ENCODE data around the gene ACP2.

Gene ACP2

GRCh38 chr11:47271961-47272661 is 23.5 kb upstream of the ACP2 start:
- Mint-ChIP-seq H3K27ac (no peak overlapping the region), H3K27me3 (no peaks in the 10 kb centered on the region), H3K4me1 (peaks cover 50% of the 10 kb centered on the region), H3K9me3 (no peaks in the 10 kb centered on the region), H3K4me3 (peak overlapping the region; percentile 80 to 84)
- no peak for ATAC-seq
- DNase-seq = no peak

GRCh38 chr11:47271328-47271727 is 22.7 kb upstream of the ACP2 start:
- Mint-ChIP-seq H3K9me3 (no peaks in the 10 kb centered on the region), H3K4me3 (peak overlapping the region; percentile 80 to 84), H3K27ac (peak overlapping the region in 1 of 2 donors; percentile 82), H3K27me3 (no peaks in the 10 kb centered on the region), H3K4me1 (peaks cover 54% of the 10 kb centered on the region)
- DNase-seq (no peak), ATAC-seq (no peak)

GRCh38 chr11:47270331-47271271 is 22.0 kb upstream of the ACP2 start:
- Mint-ChIP-seq H3K4me1 (peaks cover 61% of the 10 kb centered on the region), H3K4me3 (peak overlapping the region; percentile 84 to 88), H3K27me3 (no peaks in the 10 kb centered on the region), H3K27ac (peak overlapping the region; percentile 82 to 99), H3K9me3 (no peaks in the 10 kb centered on the region)
- ATAC-seq (no peak), DNase-seq (peak; percentile 27 to 48)

GRCh38 chr11:47269829-47270305 is 21.3 kb upstream of the ACP2 start, which contains the start of gene MADD:
Gene MADD, plus strand, starts transcription at chr11:47270133.
- Mint-ChIP-seq H3K27ac (peak within 1 kb of the TSS; percentile 96 to 99), H3K27me3 (no peaks in the 10 kb centered on the region), H3K4me3 (peak within 1 kb of the TSS; percentile 84 to 88), H3K9me3 (no peaks in the 10 kb centered on the region), H3K4me1 (peaks cover 68% of the 10 kb centered on the region)
- DNase-seq (peak; percentile 90 to 95), ATAC-seq (peak; percentile 86)

- Mint-ChIP-seq H3K27ac (peak overlapping the region; percentile 96 to 99), H3K27me3 (no peaks in the 10 kb centered on the region), H3K4me3 (peak overlapping the region; percentile 80 to 88), H3K4me1 (peaks cover 66% of the 10 kb centered on the region), H3K9me3 (no peaks in the 10 kb centered on the region)
- peak; percentile 74 for ATAC-seq
- DNase-seq = peak; percentile 86 to 88
Observed at GRCh38 chr11:47269002-47269828, 20.6 kb upstream of the ACP2 start.

GRCh38 chr11:47268448-47269001 is 19.9 kb upstream of the ACP2 start:
- ATAC-seq (no peak), DNase-seq (peak in 1 of 2 donors; percentile 8)
- no peaks in the 10 kb centered on the region for H3K27me3 Mint-ChIP-seq
- H3K4me1 Mint-ChIP-seq = peaks cover 66% of the 10 kb centered on the region
- H3K4me3 Mint-ChIP-seq = peak overlapping the region; percentile 80 to 88
- no peaks in the 10 kb centered on the region for H3K9me3 Mint-ChIP-seq
- H3K27ac Mint-ChIP-seq = peak overlapping the region; percentile 96 to 99

GRCh38 chr11:47267876-47268275 is 19.3 kb upstream of the ACP2 start:
- Mint-ChIP-seq H3K4me3 (peak overlapping the region in 1 of 2 donors; percentile 88), H3K4me1 (peaks cover 64% of the 10 kb centered on the region), H3K9me3 (no peaks in the 10 kb centered on the region), H3K27me3 (no peaks in the 10 kb centered on the region), H3K27ac (no peak overlapping the region)
- DNase-seq (no peak), ATAC-seq (no peak)

- no peak overlapping the region for H3K4me3 Mint-ChIP-seq
Observed at GRCh38 chr11:47264521-47264920, 15.9 kb upstream of the ACP2 start.

GRCh38 chr11:47264119-47264518 is 15.5 kb upstream of the ACP2 start:
- Mint-ChIP-seq H3K9me3 (no peaks in the 10 kb centered on the region), H3K4me1 (peaks cover 52% of the 10 kb centered on the region), H3K4me3 (no peak overlapping the region), H3K27me3 (no peaks in the 10 kb centered on the region), H3K27ac (no peak overlapping the region)
- DNase-seq (no peak), ATAC-seq (no peak)

More at GRCh38 chr11:47264521-47264920, 15.9 kb upstream of the ACP2 start:
- ATAC-seq = no peak
- peaks cover 51% of the 10 kb centered on the region for H3K4me1 Mint-ChIP-seq
- DNase-seq = no peak
- H3K27me3 Mint-ChIP-seq = no peaks in the 10 kb centered on the region
- no peaks in the 10 kb centered on the region for H3K9me3 Mint-ChIP-seq
- H3K27ac Mint-ChIP-seq = peak overlapping the region in 1 of 2 donors; percentile 16

- Mint-ChIP-seq H3K27me3 (no peaks in the 10 kb centered on the region), H3K4me3 (no peak overlapping the region), H3K27ac (peak overlapping the region in 1 of 2 donors; percentile 42), H3K4me1 (peaks cover 45% of the 10 kb centered on the region), H3K9me3 (no peaks in the 10 kb centered on the region)
- DNase-seq = no peak
- ATAC-seq = no peak
Observed at GRCh38 chr11:47261291-47261800, 12.7 kb upstream of the ACP2 start.

- DNase-seq = no peak
- no peaks in the 10 kb centered on the region for H3K9me3 Mint-ChIP-seq
- no peaks in the 10 kb centered on the region for H3K27me3 Mint-ChIP-seq
- H3K4me3 Mint-ChIP-seq = no peak overlapping the region
- peaks cover 35% of the 10 kb centered on the region for H3K4me1 Mint-ChIP-seq
- ATAC-seq = no peak
- H3K27ac Mint-ChIP-seq = no peak overlapping the region
Observed at GRCh38 chr11:47260366-47260765, 11.8 kb upstream of the ACP2 start.

- Mint-ChIP-seq H3K27ac (peak overlapping the region in 1 of 2 donors; percentile 60), H3K4me3 (no peak overlapping the region), H3K4me1 (peaks cover 34% of the 10 kb centered on the region), H3K9me3 (no peaks in the 10 kb centered on the region), H3K27me3 (no peaks in the 10 kb centered on the region)
- peak in 1 of 2 donors; percentile 38 for DNase-seq
- peak; percentile 90 for ATAC-seq
Observed at GRCh38 chr11:47259232-47259977, 10.8 kb upstream of the ACP2 start.

- peaks cover 41% of the 10 kb centered on the region for H3K4me1 Mint-ChIP-seq
- H3K27ac Mint-ChIP-seq = no peak overlapping the region
- ATAC-seq (no peak), DNase-seq (no peak)
- no peaks in the 10 kb centered on the region for H3K27me3 Mint-ChIP-seq
- no peaks in the 10 kb centered on the region for H3K9me3 Mint-ChIP-seq
- H3K4me3 Mint-ChIP-seq = no peak overlapping the region
Observed at GRCh38 chr11:47258317-47258902, 9.8 kb upstream of the ACP2 start.
